ENCODE data around the gene CCSER1. TPM values are rescaled to one million over a fixed set of nuclear protein-coding genes. Genes with fewer than 3 reads are reported as not detected.

Gene CCSER1
- total RNA-seq, 1 donor from 2014 or later = not detected

- no peak for TF ChIP-seq CTCF (IDR thresholded peaks at IDR 0.05)
- Mint-ChIP-seq H3K27ac (ENCODE audit: unreplicated experiment) (no peak overlapping the region), H3K4me1 (ENCODE audit: low read depth) (no peaks in the 10 kb centered on the region), H3K36me3 (ENCODE audit: low read depth) (no peaks in the 10 kb centered on the region), H3K9me3 (ENCODE audit: low read depth) (peaks cover 7% of the 10 kb centered on the region), H3K27me3 (ENCODE audit: low read depth) (no peaks in the 10 kb centered on the region), H3K4me3 (ENCODE audit: unreplicated experiment) (no peak overlapping the region)
- DNase-seq (ENCODE audit: low spot score) = no peak
These were observed 32.0 kb downstream of the CCSER1 start for GRCh38 chr4:90159193-90159592.

- Mint-ChIP-seq H3K9me3 (ENCODE audit: low read depth) (peaks cover 7% of the 10 kb centered on the region), H3K4me3 (ENCODE audit: unreplicated experiment) (no peak overlapping the region), H3K36me3 (ENCODE audit: low read depth) (no peaks in the 10 kb centered on the region), H3K4me1 (ENCODE audit: low read depth) (no peaks in the 10 kb centered on the region), H3K27me3 (ENCODE audit: low read depth) (no peaks in the 10 kb centered on the region), H3K27ac (ENCODE audit: unreplicated experiment) (no peak overlapping the region)
- no peak for TF ChIP-seq CTCF (IDR thresholded peaks at IDR 0.05)
- no peak for DNase-seq (ENCODE audit: low spot score)
These were observed 32.9 kb downstream of the CCSER1 start for GRCh38 chr4:90160044-90160443.

- no peaks in the 10 kb centered on the region for H3K4me1 Mint-ChIP-seq (ENCODE audit: low read depth)
- H3K27me3 Mint-ChIP-seq (ENCODE audit: low read depth) = no peaks in the 10 kb centered on the region
- no peaks in the 10 kb centered on the region for H3K9me3 Mint-ChIP-seq (ENCODE audit: low read depth)
- no peak for DNase-seq (ENCODE audit: low spot score)
- H3K27ac Mint-ChIP-seq (ENCODE audit: unreplicated experiment) = no peak overlapping the region
- no peak for TF ChIP-seq CTCF (IDR thresholded peaks at IDR 0.05)
- no peaks in the 10 kb centered on the region for H3K36me3 Mint-ChIP-seq (ENCODE audit: low read depth)
- no peak overlapping the region for H3K4me3 Mint-ChIP-seq (ENCODE audit: unreplicated experiment)
These were observed 35.4 kb downstream of the CCSER1 start for GRCh38 chr4:90162566-90162965.

- Mint-ChIP-seq H3K4me3 (ENCODE audit: unreplicated experiment) (no peak overlapping the region), H3K27ac (ENCODE audit: unreplicated experiment) (no peak overlapping the region), H3K9me3 (ENCODE audit: low read depth) (no peaks in the 10 kb centered on the region), H3K27me3 (ENCODE audit: low read depth) (no peaks in the 10 kb centered on the region), H3K36me3 (ENCODE audit: low read depth) (no peaks in the 10 kb centered on the region), H3K4me1 (ENCODE audit: low read depth) (no peaks in the 10 kb centered on the region)
- no peak for DNase-seq (ENCODE audit: low spot score)
- TF ChIP-seq CTCF (IDR thresholded peaks at IDR 0.05) = no peak
These were observed 36.7 kb downstream of the CCSER1 start for GRCh38 chr4:90163872-90164271.

GRCh38 chr4:90165883-90166282 lies 38.7 kb downstream of the CCSER1 start:
- Mint-ChIP-seq H3K27ac (ENCODE audit: unreplicated experiment) (no peak overlapping the region), H3K9me3 (ENCODE audit: low read depth) (peaks cover 2% of the 10 kb centered on the region), H3K27me3 (ENCODE audit: low read depth) (no peaks in the 10 kb centered on the region), H3K4me1 (ENCODE audit: low read depth) (no peaks in the 10 kb centered on the region), H3K4me3 (ENCODE audit: unreplicated experiment) (no peak overlapping the region), H3K36me3 (ENCODE audit: low read depth) (no peaks in the 10 kb centered on the region)
- no peak for DNase-seq (ENCODE audit: low spot score)
- TF ChIP-seq CTCF (IDR thresholded peaks at IDR 0.05) = no peak
